ENCODE measurements around the gene FBN2. TPM values are rescaled to one million over a fixed set of nuclear protein-coding genes. Genes with fewer than 3 reads are reported as not detected.
A peak's percentile ranks its signal among the peaks of the same experiment; 100 is the strongest.

The FBN2 gene
- total and polyA plus RNA-seq, 7 donors = under 0.01 to 0.46 (median 0.04) TPM; not detected in 1

DNA sequence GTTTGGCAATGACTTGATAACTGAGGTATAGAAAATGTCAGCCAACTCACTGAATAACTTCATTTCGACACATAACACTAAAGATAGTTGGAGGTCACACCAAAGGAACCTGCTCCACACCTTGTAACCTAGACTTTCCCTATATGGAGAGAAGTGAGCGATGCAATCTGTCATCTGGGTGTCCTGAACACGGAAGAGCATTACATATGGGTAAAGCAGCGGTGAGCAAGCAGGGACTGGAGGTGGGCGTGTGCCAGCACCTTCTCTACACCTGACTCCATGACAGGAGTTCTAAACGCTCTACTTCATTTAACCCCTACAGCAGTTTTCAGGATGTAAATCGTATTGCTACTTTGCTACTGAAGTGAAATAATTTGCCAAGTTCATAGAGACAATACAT is 301.7 kb downstream of the FBN2 start:
- Histone ChIP-seq H3K9me3 (no peaks in the 10 kb centered on the region), H3K4me1 (peaks cover 1% of the 10 kb centered on the region), H3K27me3 (ENCODE audit: insufficient read depth in 3 of 3, low read length in 2 of 3) (no peaks in the 10 kb centered on the region), H3K36me3 (ENCODE audit: insufficient read depth in 1 of 2, low read depth in 1 of 2) (no peaks in the 10 kb centered on the region), H3K27ac (no peak overlapping the region), H3K4me3 (no peak overlapping the region)
- DNase-seq = no peak
- ATAC-seq = no peak
- WGBS, 3 donors = 85 to 93% (median 89%) methylated on average over 7 of the region's 7 CpGs
- no peak for TF ChIP-seq CTCF (IDR thresholded peaks at IDR 0.05)
- intact Hi-C loops (cut with DNase I) = no loop called here

GRCh38 chr5:128234928-128235641 is 303.0 kb downstream of the FBN2 start:
- TF ChIP-seq CTCF (IDR thresholded peaks at IDR 0.05) = no peak
- Histone ChIP-seq H3K4me3 (no peak overlapping the region), H3K27me3 (ENCODE audit: insufficient read depth in 3 of 3, low read length in 2 of 3) (no peaks in the 10 kb centered on the region), H3K9me3 (peaks cover 5% of the 10 kb centered on the region), H3K36me3 (ENCODE audit: insufficient read depth in 1 of 2, low read depth in 1 of 2) (no peaks in the 10 kb centered on the region), H3K27ac (no peak overlapping the region), H3K4me1 (no peaks in the 10 kb centered on the region)
- DNase-seq (no peak), ATAC-seq (no peak)
- intact Hi-C loops (cut with DNase I) = no loop called here
- 91 to 94% (median 93%) methylated on average over 7 of the region's 7 CpGs for WGBS, 3 donors

DNA sequence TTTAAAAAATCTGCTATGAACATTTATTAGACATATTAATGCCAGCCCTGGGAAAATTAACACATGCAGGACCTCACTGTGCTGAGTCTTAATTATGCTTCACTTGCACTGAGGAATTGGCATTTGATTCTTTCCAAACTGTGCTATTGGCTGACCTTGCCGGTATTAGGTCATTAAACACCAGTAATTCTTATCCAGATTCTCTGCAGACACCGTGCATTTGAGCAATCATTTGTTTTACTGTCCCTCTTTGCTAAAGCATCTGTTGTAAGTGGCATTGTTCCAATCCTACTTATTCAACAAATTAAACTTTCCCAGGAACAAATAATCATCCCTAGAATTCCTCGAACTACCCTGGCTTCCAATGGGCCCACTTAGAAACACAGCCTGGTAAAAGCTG is 309.5 kb downstream of the FBN2 start:
- peaks cover 5% of the 10 kb centered on the region for H3K9me3 ChIP-seq
- intact Hi-C loops (cut with DNase I) = no loop called here
- no peak overlapping the region for H3K27ac ChIP-seq
- no peak overlapping the region for H3K4me3 ChIP-seq
- DNase-seq (no peak), ATAC-seq (no peak)
- no peaks in the 10 kb centered on the region for H3K27me3 ChIP-seq (ENCODE audit: insufficient read depth in 3 of 3, low read length in 2 of 3)
- no peaks in the 10 kb centered on the region for H3K4me1 ChIP-seq
- no peaks in the 10 kb centered on the region for H3K36me3 ChIP-seq (ENCODE audit: insufficient read depth in 1 of 2, low read depth in 1 of 2)
- no peak for TF ChIP-seq CTCF (IDR thresholded peaks at IDR 0.05)
- WGBS, 3 donors = 9 to 27% (median 21%) methylated on average over 3 of the region's 3 CpGs

GRCh38 chr5:128228008-128228407 is 310.0 kb downstream of the FBN2 start:
- no peak overlapping the region for H3K4me3 ChIP-seq
- H3K4me1 ChIP-seq = no peaks in the 10 kb centered on the region
- intact Hi-C loops (cut with DNase I) = no loop called here
- H3K9me3 ChIP-seq = peaks cover 5% of the 10 kb centered on the region
- DNase-seq (peak in 1 of 2 donors; percentile 17), ATAC-seq (peak; percentile 49 to 57 (median 54))
- WGBS, 3 donors = 36 to 43% (median 43%) methylated on average over 3 of the region's 3 CpGs
- no peak overlapping the region for H3K27ac ChIP-seq
- no peaks in the 10 kb centered on the region for H3K36me3 ChIP-seq (ENCODE audit: insufficient read depth in 1 of 2, low read depth in 1 of 2)
- no peaks in the 10 kb centered on the region for H3K27me3 ChIP-seq (ENCODE audit: insufficient read depth in 3 of 3, low read length in 2 of 3)
- TF ChIP-seq CTCF (IDR thresholded peaks at IDR 0.05) = no peak

Data from psoas muscle (tissue), 8 donors.